ENCODE data around the gene ARFGAP3. TPM values are rescaled to one million over a fixed set of nuclear protein-coding genes. Genes with fewer than 3 reads are reported as not detected.
"Not testable (repeated sequence)": the region's sequence is repeated elsewhere in the genome, so short reads cannot be mapped to it uniquely, and the experiment has no call there.

ARFGAP3 gene
- total RNA-seq, 1 donor from 2014 or later = 22.3 TPM

DNA sequence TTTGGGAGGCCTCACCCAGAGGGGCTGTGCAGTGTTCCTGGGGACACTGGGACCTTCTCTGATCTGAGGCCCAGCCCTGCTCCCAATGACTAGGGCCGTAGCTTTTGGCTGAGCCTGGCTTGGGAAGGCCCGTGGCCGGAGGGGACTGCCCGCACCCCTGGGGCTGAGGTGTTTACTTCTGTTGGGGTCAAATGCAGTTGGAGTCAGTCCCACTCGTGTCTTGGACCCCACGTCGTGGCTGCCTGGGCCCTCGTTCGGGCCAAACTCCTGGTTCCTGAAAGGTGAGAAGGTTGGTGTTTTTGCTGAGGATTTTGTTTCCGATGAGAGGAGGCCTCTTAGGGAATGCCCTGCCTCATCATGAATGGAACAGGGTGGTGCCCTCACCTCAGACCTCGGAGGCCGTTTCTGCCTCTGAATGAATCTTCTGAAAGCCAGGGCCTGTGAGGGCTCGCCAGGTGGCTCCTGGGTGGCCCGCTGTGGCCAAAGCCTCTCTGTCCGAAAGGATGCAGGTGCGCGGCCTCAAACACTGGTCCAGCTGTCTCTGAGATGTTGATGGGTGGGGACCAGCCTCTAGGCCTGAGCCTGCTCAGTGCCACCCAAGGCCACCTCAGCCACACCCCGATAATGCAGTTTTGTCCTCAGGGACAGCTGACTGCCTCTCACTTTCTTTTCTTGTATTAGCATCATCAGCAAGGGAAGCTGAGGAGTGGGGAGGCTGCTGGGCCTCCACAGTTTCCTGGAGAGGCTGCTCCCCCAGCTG, 96.1 kb downstream of the ARFGAP3 start:
- no peak for ATAC-seq
- no peak for DNase-seq (ENCODE audit: missing footprints)
- intact Hi-C loops (cut with DNase I) = no loop called here

DNA sequence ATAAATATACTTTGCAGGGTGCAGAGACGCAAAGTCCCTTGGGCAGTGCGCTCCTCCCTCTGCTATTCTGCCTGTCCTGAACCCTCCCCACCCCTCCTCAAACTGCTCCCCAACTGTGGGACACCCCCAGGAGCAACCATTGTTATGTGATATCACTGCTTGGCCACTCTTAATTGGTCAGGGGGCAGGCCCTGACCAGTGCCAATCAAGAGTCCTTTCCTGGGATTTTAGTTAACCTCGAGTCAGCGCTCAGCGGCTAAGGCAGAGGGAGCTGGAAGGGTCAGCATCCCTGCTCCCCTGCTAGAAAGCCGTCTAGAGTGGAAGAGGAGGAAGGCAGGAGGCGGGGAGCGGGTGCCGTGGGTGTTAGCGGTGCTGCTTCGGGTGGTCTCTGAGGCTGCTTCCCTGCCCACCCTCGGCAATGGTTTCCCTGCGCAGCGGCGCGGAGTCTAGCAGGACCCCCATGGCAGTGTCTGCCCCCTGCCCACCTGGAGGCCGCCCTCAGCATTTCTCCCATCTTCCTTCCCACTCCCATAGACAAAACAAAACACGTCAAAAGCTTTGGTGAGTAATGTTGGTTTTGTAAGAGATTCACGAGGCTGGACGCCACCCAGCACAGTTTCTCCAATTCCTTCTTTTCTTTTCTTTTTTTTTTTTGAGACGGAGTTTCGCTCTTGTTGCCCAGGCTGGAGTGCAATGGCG, 98.0 kb downstream of the ARFGAP3 start:
- ATAC-seq (no peak), DNase-seq (ENCODE audit: missing footprints) (no peak)
- intact Hi-C loops (cut with DNase I) = no loop called here

DNA sequence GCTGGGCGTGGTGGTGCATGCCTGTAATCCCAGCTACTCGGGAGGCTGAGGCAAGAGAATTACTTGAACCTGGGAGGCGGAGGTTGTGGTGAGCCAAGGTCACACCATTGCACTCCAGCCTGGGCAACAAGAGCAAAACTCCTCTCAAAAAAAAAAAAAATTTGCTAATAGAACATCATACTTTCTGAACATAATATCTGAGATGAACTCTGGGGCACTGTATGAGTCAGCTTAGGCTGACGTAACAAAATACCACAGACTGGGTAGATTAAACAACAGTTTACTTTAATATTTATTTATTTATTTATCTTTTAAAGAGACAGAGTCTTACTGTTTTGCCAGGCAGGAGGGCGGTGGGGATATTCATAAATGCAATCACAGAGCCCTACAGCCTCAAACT, 101.5 kb downstream of the ARFGAP3 start:
- intact Hi-C loops (cut with DNase I) = not testable (repeated sequence)
- DNase-seq (ENCODE audit: missing footprints) (peak; percentile 13), ATAC-seq (peak; percentile 18)

DNA sequence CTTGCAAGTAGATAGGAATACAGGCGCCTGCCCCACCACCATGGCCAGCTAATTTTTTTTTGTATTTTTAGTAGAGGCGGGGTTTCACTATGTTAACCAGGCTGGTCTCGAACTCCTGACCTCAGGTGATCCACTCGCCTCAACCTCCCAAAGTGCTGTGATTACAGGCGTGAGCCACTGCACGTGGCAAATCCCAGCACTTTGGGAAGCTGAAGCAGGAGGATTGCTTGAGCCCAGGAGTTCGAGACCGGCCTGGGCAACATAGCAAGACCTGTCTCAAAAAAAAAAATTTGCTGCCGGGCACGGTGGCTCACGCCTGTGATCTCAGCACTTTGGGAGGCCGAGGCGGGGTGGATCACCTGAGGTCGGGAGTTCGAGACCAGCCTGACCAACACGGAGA, 102.0 kb downstream of the ARFGAP3 start:
- ATAC-seq; intact Hi-C loops (cut with DNase I); DNase-seq (ENCODE audit: missing footprints): not testable (repeated sequence)

DNA sequence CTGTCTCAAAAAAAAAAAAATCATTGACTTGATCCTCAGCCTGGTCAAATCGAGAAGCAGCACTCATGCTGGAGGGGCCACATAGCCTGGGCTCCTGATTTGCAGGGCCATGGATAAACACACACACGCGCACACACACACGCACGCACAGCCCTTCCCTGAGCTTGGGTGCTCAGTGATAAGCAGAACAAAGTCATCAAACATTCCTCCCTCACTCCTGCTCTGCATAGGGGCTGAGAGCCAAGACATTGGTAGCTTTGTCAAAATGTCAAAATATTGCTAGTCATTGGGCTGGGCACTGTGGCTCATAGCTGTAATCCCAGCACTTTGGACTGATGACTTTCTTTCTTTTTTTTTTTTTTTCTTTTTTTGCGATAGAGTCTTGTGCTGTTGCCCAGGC, 102.4 kb downstream of the ARFGAP3 start:
- intact Hi-C loops (cut with DNase I) = no loop called here

DNA sequence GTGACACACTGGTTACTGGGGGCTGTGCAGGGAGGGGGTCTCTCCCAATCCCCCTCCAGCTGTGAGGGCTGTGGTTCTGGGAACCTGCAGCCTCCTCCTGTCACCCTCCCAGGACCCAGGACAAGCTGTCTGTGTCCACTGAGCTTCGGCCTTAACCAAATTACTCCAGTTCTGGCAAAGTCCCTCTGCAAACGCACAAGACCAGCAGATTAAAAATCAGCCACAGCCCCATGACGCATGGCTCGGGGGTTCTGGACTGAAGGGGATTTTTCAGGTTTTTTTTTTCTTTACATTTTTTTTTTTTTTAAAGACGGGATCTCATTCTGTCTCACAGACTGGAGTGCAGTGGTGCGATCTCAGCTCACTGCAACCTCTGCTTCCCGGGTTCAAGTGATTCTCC, 104.2 kb downstream of the ARFGAP3 start:
- ATAC-seq = peak; percentile 35
- no peak for DNase-seq (ENCODE audit: missing footprints)
- intact Hi-C loops (cut with DNase I) = no loop called here

More for the DNA sequence above, 102.4 kb downstream of the ARFGAP3 start:
- ATAC-seq = peak; percentile 37
- DNase-seq (ENCODE audit: missing footprints) = no peak

DNA sequence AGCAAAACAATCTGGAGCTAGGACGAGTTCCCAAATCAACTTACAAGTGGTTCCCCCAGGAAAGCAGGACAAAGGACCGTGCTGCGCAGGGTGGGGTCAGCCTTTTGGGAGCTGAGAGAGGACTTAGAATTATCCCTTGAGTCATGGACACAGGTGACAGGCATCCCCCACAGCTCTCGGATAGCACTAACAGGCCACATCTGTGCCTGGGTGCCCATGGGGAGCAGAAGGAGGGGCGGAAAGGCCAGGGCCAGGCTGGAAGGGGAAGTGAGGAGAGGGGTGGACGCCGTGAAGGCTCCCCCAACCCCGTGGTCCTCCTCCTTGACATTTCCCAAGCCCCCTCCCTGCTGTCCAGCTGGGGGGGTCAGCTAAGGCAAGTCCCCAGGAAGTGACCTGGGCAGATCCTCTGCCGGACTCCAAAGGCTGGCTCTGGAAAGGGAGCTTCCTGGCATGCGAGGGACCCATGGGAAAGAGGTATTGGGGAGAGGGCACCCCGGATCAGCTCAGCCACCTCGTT, 104.8 kb downstream of the ARFGAP3 start:
- ATAC-seq = no peak
- DNase-seq (ENCODE audit: missing footprints) = no peak
- intact Hi-C loops (cut with DNase I) = no loop called here

DNA sequence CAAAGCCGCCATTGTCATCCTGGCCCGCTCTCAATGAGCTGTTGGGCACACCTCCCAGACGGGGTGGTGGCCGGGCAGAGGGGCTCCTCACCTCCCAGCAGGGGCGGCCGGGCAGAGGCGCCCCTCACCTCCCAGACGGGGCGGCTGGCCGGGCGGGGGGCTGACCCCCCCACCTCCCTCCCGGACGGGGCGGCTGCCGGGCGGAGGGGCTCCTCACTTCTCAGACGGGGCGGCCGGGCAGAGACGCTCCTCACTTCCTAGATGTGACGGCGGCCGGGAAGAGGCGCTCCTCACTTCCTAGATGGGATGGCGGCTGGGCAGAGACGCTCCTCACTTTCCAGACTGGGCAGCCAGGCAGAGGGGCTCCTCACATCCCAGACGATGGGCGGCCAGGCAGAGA, 106.7 kb downstream of the ARFGAP3 start:
- DNase-seq (ENCODE audit: missing footprints); intact Hi-C loops (cut with DNase I); ATAC-seq: not testable (repeated sequence)

DNA sequence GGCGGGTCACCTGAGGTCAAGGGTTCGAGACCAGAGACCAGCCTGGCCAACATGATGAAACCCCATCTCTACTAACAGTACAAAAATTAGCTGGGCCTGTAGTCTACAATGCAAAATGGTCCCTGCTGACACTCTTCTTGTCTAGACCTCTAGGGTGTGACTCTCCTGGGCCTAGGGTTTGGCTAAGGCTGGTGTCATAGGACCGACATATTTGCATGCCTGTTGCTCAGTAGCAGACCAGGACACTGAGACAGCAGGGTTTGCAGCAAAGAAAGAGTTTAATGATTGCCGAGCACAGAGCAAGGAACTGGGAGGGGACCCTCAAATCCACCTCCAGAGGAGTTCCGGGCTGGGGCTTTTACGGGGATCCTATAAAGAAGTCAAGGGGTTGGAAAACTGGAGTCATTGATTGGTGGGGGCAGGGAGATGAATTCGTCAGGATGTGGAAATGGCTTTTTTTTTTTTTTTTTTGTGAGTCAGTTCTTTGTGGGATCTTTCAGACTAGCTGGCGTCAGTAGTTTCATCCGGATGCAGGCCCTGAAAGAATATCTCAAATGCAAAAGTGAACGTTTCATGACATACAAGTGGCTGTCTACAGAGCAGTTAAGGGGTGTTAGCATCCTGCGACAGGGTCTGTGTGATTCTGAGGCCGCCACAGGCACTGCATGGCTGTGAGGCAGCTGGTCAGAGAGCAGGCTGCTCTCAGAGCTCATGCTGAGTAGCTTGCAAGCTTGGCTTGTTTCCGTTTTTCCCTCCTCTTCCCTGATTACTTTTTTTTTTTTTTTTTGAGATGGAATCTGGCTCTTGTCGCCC, 109.2 kb downstream of the ARFGAP3 start:
- DNase-seq (ENCODE audit: missing footprints) = no peak

More for the DNA sequence above, 109.2 kb downstream of the ARFGAP3 start:
- intact Hi-C loops (cut with DNase I) = no loop called here
- ATAC-seq = no peak

Other genes with a start within 250 kb of the ARFGAP3 start
- 39.3 TPM for gene POLDIP3, start 242.4 kb downstream of the ARFGAP3 start, total RNA-seq
- 0.41 TPM for gene ATP5MGL, start 216.7 kb downstream of the ARFGAP3 start, total RNA-seq
- gene CYB5R3, start 207.9 kb downstream of the ARFGAP3 start, total RNA-seq = 268 TPM
- 81.2 TPM for gene A4GALT, start 136.4 kb downstream of the ARFGAP3 start, total RNA-seq
- 64.9 TPM for gene PACSIN2, start 157.9 kb upstream of the ARFGAP3 start, total RNA-seq
- gene TTLL1, start 232.1 kb upstream of the ARFGAP3 start, total RNA-seq = 7.3 TPM

Measured in Right ventricle myocardium inferior (tissue), 1 donor.